Adrenal gland (tissue), 5 donors: ENCODE measurements around the gene FBN3.

Experiments used
- POLR2A ChIP-seq, 2 donors: fragments of 450-650 bp; IDR thresholded peaks; one replicate each; pipeline ENCODE4 v1.6.1; 2017; ENCODE audit warnings: antibody characterized with exemption in 2 of 2, mild to moderate bottlenecking in 2 of 2, moderate library complexity in 1 of 2
- TF ChIP-seq, protein P1 (sequence below), 6 experiments: fragments of 450-650 bp in 4 of 6; fragments of 200-600 bp in 2 of 6; sonication (generic) in 1 of 6; IDR thresholded peaks; 1 replicate in 5 of 6; 2 replicates in 1 of 6; pipeline versions ENCODE4 v1.5.1 to v1.8.0; 2016 to 2021; ENCODE audit warnings: antibody characterized with exemption in 6 of 6, mild to moderate bottlenecking in 2 of 6, moderate library complexity in 1 of 6
- donor health status: DM: no; HTN: no; CAD: no.

DNA sequence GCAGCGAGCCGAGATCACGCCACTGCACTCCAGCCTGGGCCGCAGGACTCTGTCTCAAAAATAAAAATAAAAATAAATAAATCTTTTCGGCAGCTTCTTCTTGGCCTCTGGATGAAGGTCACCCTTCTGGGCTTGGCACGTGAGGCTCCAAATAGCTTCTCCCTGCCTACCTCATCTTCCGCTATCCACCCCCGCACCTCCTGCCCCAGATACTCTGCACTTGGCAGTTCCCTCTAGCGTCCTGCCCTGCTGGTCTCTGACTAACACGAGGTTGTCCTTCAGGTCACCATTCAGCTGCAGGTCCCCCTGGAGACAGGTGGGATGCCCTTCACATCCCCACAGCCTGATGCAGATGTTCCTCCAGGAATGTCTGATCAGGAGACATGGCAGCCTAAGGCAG, 105.4 kb downstream of the FBN3 start:
- TF ChIP-seq, protein P1, sequence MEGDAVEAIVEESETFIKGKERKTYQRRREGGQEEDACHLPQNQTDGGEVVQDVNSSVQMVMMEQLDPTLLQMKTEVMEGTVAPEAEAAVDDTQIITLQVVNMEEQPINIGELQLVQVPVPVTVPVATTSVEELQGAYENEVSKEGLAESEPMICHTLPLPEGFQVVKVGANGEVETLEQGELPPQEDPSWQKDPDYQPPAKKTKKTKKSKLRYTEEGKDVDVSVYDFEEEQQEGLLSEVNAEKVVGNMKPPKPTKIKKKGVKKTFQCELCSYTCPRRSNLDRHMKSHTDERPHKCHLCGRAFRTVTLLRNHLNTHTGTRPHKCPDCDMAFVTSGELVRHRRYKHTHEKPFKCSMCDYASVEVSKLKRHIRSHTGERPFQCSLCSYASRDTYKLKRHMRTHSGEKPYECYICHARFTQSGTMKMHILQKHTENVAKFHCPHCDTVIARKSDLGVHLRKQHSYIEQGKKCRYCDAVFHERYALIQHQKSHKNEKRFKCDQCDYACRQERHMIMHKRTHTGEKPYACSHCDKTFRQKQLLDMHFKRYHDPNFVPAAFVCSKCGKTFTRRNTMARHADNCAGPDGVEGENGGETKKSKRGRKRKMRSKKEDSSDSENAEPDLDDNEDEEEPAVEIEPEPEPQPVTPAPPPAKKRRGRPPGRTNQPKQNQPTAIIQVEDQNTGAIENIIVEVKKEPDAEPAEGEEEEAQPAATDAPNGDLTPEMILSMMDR (IDR thresholded peaks at IDR 0.05): no peak
- TF ChIP-seq POLR2A (IDR thresholded peaks at IDR 0.05): no peak
